GM19193 (cell line): ENCODE results near the gene EFNA4.

ENCODE experiments used
- POLR2A ChIP-seq: IDR thresholded peaks from 4 replicates; pipeline ENCODE4 v1.6.1; 2011; ENCODE audit not compliant: insufficient read depth, insufficient read length; ENCODE audit errors: extremely low read depth

The EFNA4 gene

GRCh38 chr1:155104605-155105534, 41.3 kb downstream of the EFNA4 start:
- no peak for TF ChIP-seq POLR2A

- TF ChIP-seq POLR2A, result no peak
Observed at GRCh38 chr1:155105604-155106011, 42.1 kb downstream of the EFNA4 start.

- TF ChIP-seq POLR2A, result no peak
Observed at GRCh38 chr1:155106862-155107261, 43.3 kb downstream of the EFNA4 start.

GRCh38 chr1:155107309-155108264, 44.0 kb downstream of the EFNA4 start:
- TF ChIP-seq POLR2A, result no peak

- TF ChIP-seq POLR2A, result no peak
Observed at GRCh38 chr1:155108296-155108695, 44.8 kb downstream of the EFNA4 start.

GRCh38 chr1:155110381-155110780, 46.8 kb downstream of the EFNA4 start:
- no peak for TF ChIP-seq POLR2A

GRCh38 chr1:155110826-155111225, 47.3 kb downstream of the EFNA4 start:
- no peak for TF ChIP-seq POLR2A

GRCh38 chr1:155113450-155113980, 50.0 kb downstream of the EFNA4 start:
- no peak for TF ChIP-seq POLR2A

GRCh38 chr1:155116113-155116764, 52.7 kb downstream of the EFNA4 start:
- TF ChIP-seq POLR2A, result no peak

GRCh38 chr1:155117610-155118009, 54.1 kb downstream of the EFNA4 start:
- TF ChIP-seq POLR2A, result no peak
